H4 (cell line): ENCODE measurements around the gene RNF19B. TPM values are rescaled to one million over a fixed set of nuclear protein-coding genes. Genes with fewer than 3 reads are reported as not detected.
A peak's percentile ranks its signal among the peaks of the same experiment; 100 is the strongest.
"Not testable (repeated sequence)": the region's sequence is repeated elsewhere in the genome, so short reads cannot be mapped to it uniquely, and the experiment has no call there.

Experiments
- DNase-seq: peaks from one replicate; pipeline ENCODE4 v3.0.0-alpha.2; 2015; ENCODE audit warnings: low spot score
- total RNA-seq: library from RNA; depleted of rRNA; stranded (reverse); fragments of >200 nt; shearing (Covaris generic); gene quantifications from 2 replicates; pipeline ENCODE4 v1.2.3, GENCODE V29; 2014

RNF19B gene
- total RNA-seq, 1 experiment from 2014 or later, result 7.5 TPM

DNA sequence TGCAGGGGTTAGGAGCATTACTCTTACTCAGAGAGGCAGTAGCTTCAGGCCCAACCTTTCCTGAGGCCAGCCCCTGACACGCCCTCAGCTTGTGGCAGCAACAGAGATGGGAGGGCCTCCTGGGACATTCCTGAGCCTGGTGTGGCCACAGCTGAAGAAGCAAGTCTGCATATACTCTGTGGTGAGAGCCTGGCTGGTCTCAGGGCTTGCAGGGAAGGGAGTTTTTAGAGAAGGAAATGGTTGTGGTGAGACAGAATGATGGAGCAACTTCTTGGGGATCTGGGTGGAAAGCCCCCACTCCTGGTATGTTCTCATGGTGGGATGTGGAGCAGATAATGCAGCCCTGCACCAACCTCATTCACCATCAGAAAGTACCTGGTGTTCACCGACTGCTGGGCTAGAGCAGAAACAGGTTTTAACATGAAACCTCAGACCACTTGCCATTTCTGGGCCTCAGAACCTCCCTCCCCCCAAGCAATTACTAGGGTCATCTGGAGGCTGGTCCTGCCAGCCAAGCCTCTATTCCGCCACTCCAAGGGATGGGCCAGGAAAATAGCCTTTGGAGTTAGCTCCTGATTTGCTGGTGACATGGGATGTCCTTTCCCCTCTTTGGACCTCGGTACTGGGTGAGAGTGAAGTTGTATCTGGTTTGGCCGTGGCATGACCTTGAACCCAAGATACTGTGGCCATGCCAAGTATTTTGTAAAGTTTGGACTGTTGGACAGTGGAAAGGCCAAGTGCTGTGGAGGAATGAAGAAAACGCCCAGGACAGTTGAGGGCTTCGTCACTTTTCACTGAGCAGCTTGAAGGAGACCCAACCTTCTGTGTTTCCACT lies 28.1 kb upstream of the RNF19B start:
- DNase-seq, result peak; percentile 98

- no peak for DNase-seq
These were observed 27.3 kb upstream of the RNF19B start for GRCh38 chr1:32991819-32992488.

GRCh38 chr1:32991386-32991785 lies 26.8 kb upstream of the RNF19B start:
- no peak for DNase-seq

GRCh38 chr1:32990887-32991286 lies 26.3 kb upstream of the RNF19B start:
- DNase-seq, result no peak

- DNase-seq, result peak; percentile 93
These were observed 24.8 kb upstream of the RNF19B start for GRCh38 chr1:32989160-32990050.

- peak; percentile 36 for DNase-seq
These were observed 24.1 kb upstream of the RNF19B start for GRCh38 chr1:32988665-32989064.

GRCh38 chr1:32985226-32985625 lies 20.6 kb upstream of the RNF19B start:
- DNase-seq, result no peak

GRCh38 chr1:32984455-32985171 lies 20.0 kb upstream of the RNF19B start:
- DNase-seq, result no peak

- DNase-seq, result no peak
These were observed 19.5 kb upstream of the RNF19B start for GRCh38 chr1:32984090-32984454.

DNA sequence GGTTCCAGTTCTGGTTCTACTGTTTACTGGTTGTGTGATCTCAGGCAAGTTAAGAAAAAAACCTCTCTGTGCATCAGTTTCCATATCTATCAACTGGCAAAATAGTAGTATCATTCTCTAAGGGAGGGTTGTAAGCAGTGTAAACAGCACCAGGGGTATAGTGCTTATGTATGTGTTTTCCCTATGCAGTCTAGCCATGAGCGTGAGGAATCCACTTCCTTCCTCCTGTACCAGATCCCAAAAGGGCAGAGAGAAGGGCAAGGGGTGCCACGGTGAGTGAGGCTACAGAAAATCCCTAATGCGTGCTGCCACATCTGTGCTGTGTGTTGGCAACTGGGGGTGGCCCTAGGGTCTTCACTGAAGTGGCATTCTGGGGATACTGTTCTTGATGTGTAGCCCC lies 18.4 kb upstream of the RNF19B start:
- no peak for DNase-seq

- peak; percentile 92 for DNase-seq
These were observed 16.6 kb upstream of the RNF19B start for GRCh38 chr1:32981003-32981901.

DNA sequence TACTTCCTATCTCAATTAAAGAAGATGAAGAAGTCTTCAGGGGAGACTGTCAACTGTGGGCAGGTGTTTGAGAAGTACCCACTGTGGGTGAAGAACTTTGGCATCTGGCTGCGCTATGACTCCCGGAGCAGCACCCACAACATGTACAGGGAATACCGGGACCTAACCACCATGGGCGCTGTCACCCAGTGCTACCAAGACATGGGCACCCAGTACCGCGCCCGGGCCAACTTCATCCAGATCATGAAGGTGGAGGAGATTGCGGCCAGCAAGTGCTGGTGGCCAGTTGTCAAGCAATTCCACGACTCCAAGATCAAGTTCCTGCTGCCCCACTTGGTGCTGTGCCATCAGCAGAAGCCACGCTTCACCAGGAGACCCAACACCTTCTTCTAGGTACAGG lies 15.5 kb upstream of the RNF19B start:
- DNase-seq, result no peak

DNA sequence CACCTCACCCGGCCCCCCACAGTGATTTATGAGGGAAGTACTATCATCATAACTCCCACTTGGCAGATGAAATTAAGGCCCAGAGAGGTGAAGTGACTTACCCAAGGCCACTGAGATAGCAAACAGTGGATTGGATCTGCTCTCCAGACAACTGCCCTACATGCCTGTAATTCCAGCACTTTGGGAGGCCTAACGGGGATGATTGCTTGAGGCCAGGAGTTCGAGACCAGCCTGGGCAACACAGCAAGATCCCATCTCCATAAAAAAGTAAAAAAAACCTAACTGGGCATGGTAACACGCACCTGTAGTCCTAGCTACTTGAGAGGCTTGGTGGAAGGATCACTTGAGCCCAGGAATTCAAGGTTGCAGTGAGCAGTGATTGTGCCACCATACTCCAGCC lies 14.2 kb upstream of the RNF19B start:
- DNase-seq, result no peak

- DNase-seq, result no peak
These were observed 13.0 kb upstream of the RNF19B start for GRCh38 chr1:32977546-32978087.

GRCh38 chr1:32975055-32975454 lies 10.4 kb upstream of the RNF19B start:
- not testable (repeated sequence) for DNase-seq

- DNase-seq, result not testable (repeated sequence)
These were observed 8.8 kb upstream of the RNF19B start for GRCh38 chr1:32973458-32973857.

DNA sequence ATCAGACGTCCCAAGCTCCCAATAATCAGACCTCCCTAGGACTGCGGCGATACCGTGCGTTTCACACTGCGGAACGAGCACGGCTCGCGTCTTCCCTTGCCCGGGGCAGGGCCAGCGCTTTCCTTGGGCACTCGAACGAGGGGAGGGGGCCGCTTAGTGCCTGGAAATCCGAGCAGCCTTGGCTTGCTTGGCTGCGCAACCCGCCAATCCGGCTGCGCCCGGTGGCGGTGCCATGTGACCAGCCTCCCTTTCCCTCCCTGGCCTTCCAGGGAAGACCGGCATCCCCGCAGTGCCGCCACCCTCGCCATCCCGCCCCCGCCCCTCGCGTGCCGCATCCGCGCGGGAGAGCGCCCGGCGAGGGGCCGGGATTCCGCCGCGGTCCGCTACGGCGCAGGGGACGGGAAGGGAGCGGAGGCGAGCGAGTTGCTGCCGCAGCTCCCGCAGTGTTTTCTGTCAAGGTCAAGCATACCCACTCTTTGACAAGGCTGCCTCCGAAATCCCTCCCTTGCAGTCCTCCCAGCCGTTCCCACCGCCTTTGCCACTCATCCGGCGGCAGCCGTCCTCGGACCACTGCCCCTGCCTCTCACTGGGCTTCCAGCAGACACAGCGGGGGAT lies 8.3 kb upstream of the RNF19B start:
- DNase-seq, result no peak

GRCh38 chr1:32971576-32971975 lies 7.0 kb upstream of the RNF19B start:
- DNase-seq, result no peak

DNA sequence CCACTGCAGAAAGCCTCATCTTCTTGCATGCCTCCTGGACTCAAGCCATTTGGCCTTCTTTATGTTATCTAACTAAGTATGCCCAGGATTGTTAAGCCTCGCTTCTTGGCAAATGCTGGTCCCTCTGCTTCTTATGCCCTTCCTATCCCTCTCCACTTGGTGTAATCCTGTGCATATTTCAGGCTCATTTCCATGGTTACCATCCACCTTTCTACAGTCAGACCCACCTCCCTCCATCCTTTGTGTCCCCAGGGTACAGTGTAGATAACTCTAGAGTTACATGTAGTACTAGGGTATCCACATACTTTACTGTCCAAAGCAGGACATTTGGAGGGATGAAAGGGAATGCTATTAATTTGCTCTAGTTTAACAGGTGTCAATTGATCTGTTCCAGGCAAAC lies 6.5 kb upstream of the RNF19B start:
- DNase-seq, result no peak

GRCh38 chr1:32969566-32969965 lies 5.0 kb upstream of the RNF19B start:
- DNase-seq, result no peak
